Measurements from ENCODE around the gene ACTR3C.
"Not testable (repeated sequence)": the region's sequence is repeated elsewhere in the genome, so short reads cannot be mapped to it uniquely, and the experiment has no call there.

The ACTR3C gene

DNA sequence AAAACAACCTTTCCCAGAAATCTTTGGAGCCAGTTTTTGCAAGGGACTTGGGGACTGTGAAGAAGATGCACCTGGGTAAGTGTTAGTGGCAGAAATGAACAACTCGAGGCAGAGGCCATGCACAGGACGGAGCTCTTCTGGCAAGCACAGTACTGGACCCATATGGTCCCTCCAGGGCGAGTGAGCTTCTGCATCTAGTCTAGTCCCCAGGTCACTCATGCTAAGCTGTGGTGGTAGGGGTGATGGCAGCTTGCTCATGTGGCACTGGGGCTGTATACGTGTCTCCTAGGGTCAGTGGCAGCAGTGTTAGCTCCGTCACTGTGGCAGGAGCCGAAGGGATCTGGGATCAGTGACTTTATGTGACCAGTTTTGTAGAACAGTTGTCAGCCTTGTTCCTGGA, 9.5 kb downstream of the ACTR3C start:
- no peak for DNase-seq (ENCODE audit: low read depth in 2 of 2)

- DNase-seq (ENCODE audit: low read depth in 2 of 2), result no peak
Observed at GRCh38 chr7:150313367-150313809, 10.0 kb downstream of the ACTR3C start.

GRCh38 chr7:150312649-150313366, 10.5 kb downstream of the ACTR3C start:
- DNase-seq (ENCODE audit: low read depth in 2 of 2), result not testable (repeated sequence)

- no peak for DNase-seq (ENCODE audit: low read depth in 2 of 2)
Observed at GRCh38 chr7:150311711-150312110, 11.6 kb downstream of the ACTR3C start.

- no peak for DNase-seq (ENCODE audit: low read depth in 2 of 2)
Observed at GRCh38 chr7:150311146-150311545, 12.2 kb downstream of the ACTR3C start.

GRCh38 chr7:150308575-150308974, 14.8 kb downstream of the ACTR3C start:
- no peak for DNase-seq (ENCODE audit: low read depth in 2 of 2)

DNA sequence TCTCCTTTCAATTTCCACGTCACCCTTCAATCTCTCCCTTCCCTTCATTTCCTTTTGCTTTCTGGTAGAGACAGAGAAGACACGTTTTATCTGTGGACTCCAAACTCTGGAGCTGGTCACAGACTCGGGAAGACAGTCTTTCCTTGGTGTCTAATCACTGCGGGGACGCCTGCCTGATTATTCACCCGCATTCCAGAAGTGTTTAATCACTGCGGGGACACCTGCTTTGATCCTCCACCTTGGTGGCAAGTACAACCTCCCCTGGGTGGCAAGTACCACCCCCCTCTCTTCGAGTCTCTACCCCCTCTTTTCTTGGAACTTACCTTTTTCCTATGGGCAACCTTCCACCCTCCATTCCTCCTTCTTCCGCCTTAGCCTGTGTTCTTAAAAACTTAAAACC, 15.4 kb downstream of the ACTR3C start:
- no peak for DNase-seq (ENCODE audit: low read depth in 2 of 2)

DNA sequence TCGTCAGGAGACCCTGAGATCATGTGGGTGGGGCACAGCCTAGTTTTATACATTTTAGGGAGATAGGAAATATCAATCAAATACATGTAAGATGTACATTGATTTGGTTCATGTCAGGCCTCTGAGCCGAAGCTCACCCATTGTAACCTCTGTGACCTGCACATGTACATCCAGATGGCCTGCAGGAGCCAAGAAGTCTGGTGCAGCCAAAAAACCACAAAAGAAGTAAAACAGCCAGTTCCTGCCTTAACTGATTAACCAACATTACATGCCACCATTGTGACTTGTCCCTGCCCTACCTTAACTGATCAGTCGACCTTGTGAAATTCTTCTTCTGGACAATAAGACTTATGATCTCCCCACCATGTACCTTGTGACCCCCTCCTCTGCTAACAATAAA, 16.2 kb downstream of the ACTR3C start:
- DNase-seq (ENCODE audit: low read depth in 2 of 2), result no peak

DNA sequence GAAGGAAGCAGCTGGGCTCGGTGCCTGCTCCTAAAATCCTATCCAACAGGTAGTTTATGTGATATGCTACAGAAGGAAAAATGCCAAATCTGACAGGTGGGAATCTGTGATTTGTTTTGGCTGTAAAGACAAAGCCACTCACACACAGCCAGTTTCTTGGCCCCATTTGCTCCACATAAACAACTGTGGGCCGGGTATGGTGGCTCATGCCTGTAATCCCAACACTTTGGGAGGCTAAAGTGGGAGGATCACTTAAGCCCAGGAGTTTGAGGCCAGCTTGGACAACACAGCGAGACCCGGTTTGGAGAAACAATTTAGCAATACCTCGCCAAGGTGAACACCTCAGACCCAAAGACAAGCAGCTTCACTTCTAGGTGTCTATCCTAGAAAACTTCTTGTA, 17.0 kb downstream of the ACTR3C start:
- not testable (repeated sequence) for DNase-seq (ENCODE audit: low read depth in 2 of 2)

- DNase-seq (ENCODE audit: low read depth in 2 of 2), result not testable (repeated sequence)
Observed at GRCh38 chr7:150305903-150306284, 17.5 kb downstream of the ACTR3C start.

- not testable (repeated sequence) for DNase-seq (ENCODE audit: low read depth in 2 of 2)
Observed at GRCh38 chr7:150305259-150305902, 18.0 kb downstream of the ACTR3C start.

- DNase-seq (ENCODE audit: low read depth in 2 of 2), result not testable (repeated sequence)
Observed at GRCh38 chr7:150304499-150305258, 18.7 kb downstream of the ACTR3C start.

DNA sequence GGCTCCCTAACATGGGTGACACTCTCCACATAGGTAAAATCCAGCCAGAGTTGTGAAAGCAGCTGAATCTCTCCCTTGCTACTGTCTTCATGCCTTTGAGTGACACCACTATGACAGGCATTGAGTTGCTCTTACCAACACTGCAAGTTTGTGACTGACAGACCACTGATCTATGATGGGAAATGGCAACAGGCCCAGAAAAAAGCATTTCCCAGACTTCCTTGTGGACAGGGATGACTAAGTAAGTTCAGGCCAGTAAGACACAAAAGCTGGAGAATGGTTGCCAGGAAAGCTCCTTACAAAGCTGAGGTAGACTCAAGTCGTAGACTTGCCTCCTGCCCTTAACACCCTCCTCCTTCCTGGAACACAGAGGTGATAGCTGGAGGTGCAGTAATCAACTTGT, 20.4 kb downstream of the ACTR3C start:
- not testable (repeated sequence) for DNase-seq (ENCODE audit: low read depth in 2 of 2)

DNA sequence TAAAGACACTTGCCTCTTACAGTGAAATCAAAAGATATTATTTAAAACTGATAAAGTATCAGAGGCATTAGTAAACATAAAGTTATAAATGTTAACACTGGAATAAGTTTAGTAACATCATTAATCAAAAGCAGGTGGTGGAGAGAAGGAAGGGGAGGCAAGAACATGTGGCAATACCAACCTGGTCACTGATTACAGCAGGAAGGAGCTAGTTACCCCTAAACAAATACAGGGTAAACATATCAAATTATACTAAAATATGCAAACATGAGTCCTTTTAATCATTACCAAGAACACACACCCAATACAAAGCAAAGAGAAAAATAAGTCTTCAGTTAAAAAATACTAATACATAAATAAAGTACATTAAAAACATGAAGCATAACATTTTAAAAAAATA, 25.4 kb downstream of the ACTR3C start:
- not testable (repeated sequence) for DNase-seq (ENCODE audit: low read depth in 2 of 2)

DNA sequence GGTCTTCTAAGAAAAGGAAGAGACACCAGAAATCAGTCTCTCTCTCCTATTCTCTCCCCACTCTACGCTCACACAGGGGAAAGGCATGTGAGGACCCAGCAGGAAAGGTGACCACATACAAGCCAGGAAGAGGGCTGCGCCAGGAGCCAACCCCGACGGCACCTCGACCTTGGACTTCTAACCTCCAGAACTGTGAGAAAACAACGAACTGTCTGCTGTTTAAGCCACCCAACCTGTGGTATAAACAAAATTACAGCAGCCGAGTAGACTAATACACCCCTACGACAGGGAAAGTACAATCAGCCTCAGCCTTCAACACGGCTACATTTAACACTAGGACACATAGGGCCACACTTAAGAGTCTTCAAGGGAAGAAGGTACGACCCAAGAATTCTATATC, 26.5 kb downstream of the ACTR3C start:
- DNase-seq (ENCODE audit: low read depth in 2 of 2), result not testable (repeated sequence)

DNA sequence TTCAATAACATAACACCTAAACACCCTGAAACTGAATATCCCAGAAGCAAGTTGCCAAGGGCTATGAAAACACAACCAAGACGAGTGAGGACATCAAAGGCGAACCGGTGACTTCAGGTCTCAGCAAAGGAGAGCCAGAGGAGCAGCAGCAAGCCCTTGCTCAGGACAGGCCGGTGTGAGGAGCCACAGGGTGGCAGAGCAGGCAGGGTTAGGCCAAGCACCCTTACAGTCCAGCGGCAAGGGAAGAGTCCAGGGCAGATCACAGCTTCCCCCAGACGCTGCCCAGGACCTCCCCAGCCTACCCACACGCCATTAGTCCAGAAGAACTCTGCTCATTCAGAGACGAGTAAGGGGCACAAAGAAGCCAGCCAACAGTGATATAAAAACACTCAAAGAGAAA, 27.7 kb downstream of the ACTR3C start:
- DNase-seq (ENCODE audit: low read depth in 2 of 2), result not testable (repeated sequence)

- not testable (repeated sequence) for DNase-seq (ENCODE audit: low read depth in 2 of 2)
Observed at GRCh38 chr7:150295027-150295426, 28.3 kb downstream of the ACTR3C start.

- DNase-seq (ENCODE audit: low read depth in 2 of 2), result not testable (repeated sequence)
Observed at GRCh38 chr7:150290317-150290716, 33.0 kb downstream of the ACTR3C start.

GRCh38 chr7:150288816-150289215, 34.5 kb downstream of the ACTR3C start:
- not testable (repeated sequence) for DNase-seq (ENCODE audit: low read depth in 2 of 2)

GRCh38 chr7:150287815-150288214, 35.5 kb downstream of the ACTR3C start:
- not testable (repeated sequence) for DNase-seq (ENCODE audit: low read depth in 2 of 2)

DNA sequence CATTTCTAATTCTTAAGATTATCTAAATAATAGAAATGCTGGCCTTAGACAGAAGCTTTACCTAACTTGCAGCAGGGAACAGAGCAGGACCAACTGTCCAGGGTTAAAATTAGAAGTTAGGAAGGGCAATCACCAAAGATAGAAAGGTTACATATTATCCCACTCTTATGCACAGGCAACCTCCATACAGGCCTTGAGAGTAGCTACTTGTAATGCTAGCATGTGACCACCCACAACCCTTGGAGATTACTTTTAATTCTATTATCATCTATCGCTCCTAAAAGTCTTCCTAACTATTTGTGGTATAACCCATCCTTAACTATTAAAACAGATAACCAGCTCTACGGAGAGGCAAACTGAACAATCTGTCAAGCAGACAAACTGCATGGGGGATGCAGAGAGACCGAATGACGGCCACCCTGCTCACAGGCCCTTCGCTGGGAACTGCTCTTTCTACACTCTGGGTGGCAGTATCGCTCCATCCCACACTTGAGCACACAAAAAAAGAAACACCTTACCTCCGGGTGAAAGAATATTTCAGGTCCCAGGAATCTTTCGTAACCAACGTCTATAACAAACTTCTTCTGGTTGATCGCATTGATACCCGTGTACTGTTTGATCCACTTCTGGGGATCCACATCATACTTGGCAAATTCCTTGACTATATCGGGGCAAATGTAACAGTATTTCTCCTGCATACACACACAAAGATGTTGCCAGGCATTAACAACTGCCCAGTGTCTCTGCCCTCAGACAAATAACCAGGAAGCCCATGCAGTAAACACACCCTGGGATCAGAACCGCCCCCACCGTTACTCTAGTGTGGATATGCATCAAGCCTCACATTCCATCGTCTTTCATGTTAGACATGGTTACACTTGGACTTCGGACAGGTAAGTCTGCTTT, 37.2 kb downstream of the ACTR3C start:
- DNase-seq (ENCODE audit: low read depth in 2 of 2), result not testable (repeated sequence)
